Body of pancreas (tissue), 4 donors: ENCODE data around the gene PNISR.

ENCODE experiments used
- POLR2A ChIP-seq, 3 donors: fragments of 450-650 bp; IDR thresholded peaks; one replicate each; pipeline ENCODE4 v1.6.1; 2016; ENCODE audit warnings: antibody characterized with exemption in 3 of 3, mild to moderate bottlenecking in 2 of 3
- TF ChIP-seq, protein P1 (sequence below), 7 experiments: fragments of 450-650 bp in 4 of 7; fragments of 200-600 bp in 3 of 7; sonication (generic) in 3 of 7; IDR thresholded peaks; one replicate each; pipeline ENCODE4 v1.5.1; 2016 to 2019; ENCODE audit warnings: antibody characterized with exemption in 7 of 7

- TF ChIP-seq, protein P1, sequence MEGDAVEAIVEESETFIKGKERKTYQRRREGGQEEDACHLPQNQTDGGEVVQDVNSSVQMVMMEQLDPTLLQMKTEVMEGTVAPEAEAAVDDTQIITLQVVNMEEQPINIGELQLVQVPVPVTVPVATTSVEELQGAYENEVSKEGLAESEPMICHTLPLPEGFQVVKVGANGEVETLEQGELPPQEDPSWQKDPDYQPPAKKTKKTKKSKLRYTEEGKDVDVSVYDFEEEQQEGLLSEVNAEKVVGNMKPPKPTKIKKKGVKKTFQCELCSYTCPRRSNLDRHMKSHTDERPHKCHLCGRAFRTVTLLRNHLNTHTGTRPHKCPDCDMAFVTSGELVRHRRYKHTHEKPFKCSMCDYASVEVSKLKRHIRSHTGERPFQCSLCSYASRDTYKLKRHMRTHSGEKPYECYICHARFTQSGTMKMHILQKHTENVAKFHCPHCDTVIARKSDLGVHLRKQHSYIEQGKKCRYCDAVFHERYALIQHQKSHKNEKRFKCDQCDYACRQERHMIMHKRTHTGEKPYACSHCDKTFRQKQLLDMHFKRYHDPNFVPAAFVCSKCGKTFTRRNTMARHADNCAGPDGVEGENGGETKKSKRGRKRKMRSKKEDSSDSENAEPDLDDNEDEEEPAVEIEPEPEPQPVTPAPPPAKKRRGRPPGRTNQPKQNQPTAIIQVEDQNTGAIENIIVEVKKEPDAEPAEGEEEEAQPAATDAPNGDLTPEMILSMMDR (IDR thresholded peaks at IDR 0.05), result peak in 6 of 7 experiments; percentile 51 to 74 (median 58)
- TF ChIP-seq POLR2A (IDR thresholded peaks at IDR 0.05), result no peak
These were observed 42.5 kb upstream of the PNISR start for GRCh38 chr6:99467509-99468106.
